ENCODE results near the gene OSBPL1A.

The OSBPL1A gene

GRCh38 chr18:24199372-24199962 is 198.2 kb downstream of the OSBPL1A start:
- Mint-ChIP-seq H3K4me3 (no peak overlapping the region), H3K27ac (no peak overlapping the region), H3K4me1 (ENCODE audit: low read depth) (no peaks in the 10 kb centered on the region), H3K9me3 (no peaks in the 10 kb centered on the region), H3K36me3 (ENCODE audit: low read depth) (no peaks in the 10 kb centered on the region), H3K27me3 (ENCODE audit: low read depth) (peaks cover 10% of the 10 kb centered on the region)
- DNase-seq (ENCODE audit: low spot score): no peak

- Mint-ChIP-seq H3K36me3 (ENCODE audit: low read depth) (no peaks in the 10 kb centered on the region), H3K27ac (no peak overlapping the region), H3K4me3 (no peak overlapping the region), H3K27me3 (ENCODE audit: low read depth) (peaks cover 13% of the 10 kb centered on the region), H3K9me3 (no peaks in the 10 kb centered on the region), H3K4me1 (ENCODE audit: low read depth) (no peaks in the 10 kb centered on the region)
- DNase-seq (ENCODE audit: low spot score): no peak
Measured at GRCh38 chr18:24198461-24198860, 199.2 kb downstream of the OSBPL1A start.

GRCh38 chr18:24197412-24197811 is 200.2 kb downstream of the OSBPL1A start:
- Mint-ChIP-seq H3K36me3 (ENCODE audit: low read depth) (no peaks in the 10 kb centered on the region), H3K27ac (no peak overlapping the region), H3K4me3 (no peak overlapping the region), H3K27me3 (ENCODE audit: low read depth) (peaks cover 12% of the 10 kb centered on the region), H3K9me3 (no peaks in the 10 kb centered on the region), H3K4me1 (ENCODE audit: low read depth) (no peaks in the 10 kb centered on the region)
- no peak for DNase-seq (ENCODE audit: low spot score)

GRCh38 chr18:24196764-24197163 is 200.9 kb downstream of the OSBPL1A start:
- Mint-ChIP-seq H3K27me3 (ENCODE audit: low read depth) (peaks cover 14% of the 10 kb centered on the region), H3K9me3 (no peaks in the 10 kb centered on the region), H3K36me3 (ENCODE audit: low read depth) (no peaks in the 10 kb centered on the region), H3K4me1 (ENCODE audit: low read depth) (no peaks in the 10 kb centered on the region), H3K27ac (no peak overlapping the region), H3K4me3 (no peak overlapping the region)
- no peak for DNase-seq (ENCODE audit: low spot score)

GRCh38 chr18:24195296-24196053 is 202.1 kb downstream of the OSBPL1A start:
- Mint-ChIP-seq H3K27me3 (ENCODE audit: low read depth) (peaks cover 20% of the 10 kb centered on the region), H3K27ac (no peak overlapping the region), H3K36me3 (ENCODE audit: low read depth) (no peaks in the 10 kb centered on the region), H3K9me3 (no peaks in the 10 kb centered on the region), H3K4me1 (ENCODE audit: low read depth) (no peaks in the 10 kb centered on the region), H3K4me3 (no peak overlapping the region)
- no peak for DNase-seq (ENCODE audit: low spot score)

GRCh38 chr18:24190590-24190989 is 207.0 kb downstream of the OSBPL1A start:
- Mint-ChIP-seq H3K9me3 (no peaks in the 10 kb centered on the region), H3K27me3 (ENCODE audit: low read depth) (peaks cover 36% of the 10 kb centered on the region), H3K27ac (no peak overlapping the region), H3K36me3 (ENCODE audit: low read depth) (no peaks in the 10 kb centered on the region), H3K4me1 (ENCODE audit: low read depth) (no peaks in the 10 kb centered on the region), H3K4me3 (no peak overlapping the region)
- no peak for DNase-seq (ENCODE audit: low spot score)

- Mint-ChIP-seq H3K27me3 (ENCODE audit: low read depth) (peaks cover 36% of the 10 kb centered on the region), H3K4me3 (no peak overlapping the region), H3K27ac (no peak overlapping the region), H3K36me3 (ENCODE audit: low read depth) (no peaks in the 10 kb centered on the region), H3K9me3 (no peaks in the 10 kb centered on the region), H3K4me1 (ENCODE audit: low read depth) (no peaks in the 10 kb centered on the region)
- no peak for DNase-seq (ENCODE audit: low spot score)
Measured at GRCh38 chr18:24189664-24190346, 207.8 kb downstream of the OSBPL1A start.

GRCh38 chr18:24189007-24189528 is 208.6 kb downstream of the OSBPL1A start:
- no peak overlapping the region for H3K4me3 Mint-ChIP-seq
- no peak for DNase-seq (ENCODE audit: low spot score)
- H3K27me3 Mint-ChIP-seq (ENCODE audit: low read depth): peaks cover 36% of the 10 kb centered on the region
- H3K9me3 Mint-ChIP-seq: no peaks in the 10 kb centered on the region
- no peaks in the 10 kb centered on the region for H3K36me3 Mint-ChIP-seq (ENCODE audit: low read depth)
- H3K4me1 Mint-ChIP-seq (ENCODE audit: low read depth): no peaks in the 10 kb centered on the region
- H3K27ac Mint-ChIP-seq: no peak overlapping the region

- H3K27me3 Mint-ChIP-seq (ENCODE audit: low read depth): peaks cover 31% of the 10 kb centered on the region
- no peak overlapping the region for H3K27ac Mint-ChIP-seq
- no peak overlapping the region for H3K4me3 Mint-ChIP-seq
- no peaks in the 10 kb centered on the region for H3K36me3 Mint-ChIP-seq (ENCODE audit: low read depth)
- H3K9me3 Mint-ChIP-seq: no peaks in the 10 kb centered on the region
- no peaks in the 10 kb centered on the region for H3K4me1 Mint-ChIP-seq (ENCODE audit: low read depth)
- DNase-seq (ENCODE audit: low spot score): no peak
Measured at GRCh38 chr18:24188120-24188519, 209.5 kb downstream of the OSBPL1A start.

GRCh38 chr18:24187689-24188088 is 209.9 kb downstream of the OSBPL1A start:
- no peaks in the 10 kb centered on the region for H3K36me3 Mint-ChIP-seq (ENCODE audit: low read depth)
- no peak for DNase-seq (ENCODE audit: low spot score)
- no peaks in the 10 kb centered on the region for H3K4me1 Mint-ChIP-seq (ENCODE audit: low read depth)
- no peaks in the 10 kb centered on the region for H3K9me3 Mint-ChIP-seq
- H3K27me3 Mint-ChIP-seq (ENCODE audit: low read depth): peaks cover 28% of the 10 kb centered on the region
- H3K27ac Mint-ChIP-seq: no peak overlapping the region
- no peak overlapping the region for H3K4me3 Mint-ChIP-seq

- Mint-ChIP-seq H3K36me3 (ENCODE audit: low read depth) (no peaks in the 10 kb centered on the region), H3K4me3 (no peak overlapping the region), H3K27me3 (ENCODE audit: low read depth) (peaks cover 23% of the 10 kb centered on the region), H3K4me1 (ENCODE audit: low read depth) (no peaks in the 10 kb centered on the region), H3K9me3 (no peaks in the 10 kb centered on the region), H3K27ac (no peak overlapping the region)
- no peak for DNase-seq (ENCODE audit: low spot score)
Measured at GRCh38 chr18:24187049-24187448, 210.6 kb downstream of the OSBPL1A start.

GRCh38 chr18:24185805-24186204 is 211.8 kb downstream of the OSBPL1A start:
- Mint-ChIP-seq H3K9me3 (no peaks in the 10 kb centered on the region), H3K27ac (no peak overlapping the region), H3K27me3 (ENCODE audit: low read depth) (peaks cover 19% of the 10 kb centered on the region), H3K4me3 (no peak overlapping the region), H3K4me1 (ENCODE audit: low read depth) (no peaks in the 10 kb centered on the region), H3K36me3 (ENCODE audit: low read depth) (no peaks in the 10 kb centered on the region)
- DNase-seq (ENCODE audit: low spot score): no peak

- H3K4me3 Mint-ChIP-seq: no peak overlapping the region
- H3K4me1 Mint-ChIP-seq (ENCODE audit: low read depth): no peaks in the 10 kb centered on the region
- H3K27ac Mint-ChIP-seq: no peak overlapping the region
- H3K9me3 Mint-ChIP-seq: no peaks in the 10 kb centered on the region
- no peaks in the 10 kb centered on the region for H3K36me3 Mint-ChIP-seq (ENCODE audit: low read depth)
- H3K27me3 Mint-ChIP-seq (ENCODE audit: low read depth): peaks cover 3% of the 10 kb centered on the region
- DNase-seq (ENCODE audit: low spot score): no peak
Measured at GRCh38 chr18:24181806-24182205, 215.8 kb downstream of the OSBPL1A start.

GRCh38 chr18:24180048-24180447 is 217.6 kb downstream of the OSBPL1A start:
- no peak overlapping the region for H3K4me3 Mint-ChIP-seq
- H3K27ac Mint-ChIP-seq: no peak overlapping the region
- H3K4me1 Mint-ChIP-seq (ENCODE audit: low read depth): no peaks in the 10 kb centered on the region
- H3K27me3 Mint-ChIP-seq (ENCODE audit: low read depth): peaks cover 5% of the 10 kb centered on the region
- no peaks in the 10 kb centered on the region for H3K9me3 Mint-ChIP-seq
- H3K36me3 Mint-ChIP-seq (ENCODE audit: low read depth): no peaks in the 10 kb centered on the region
- no peak for DNase-seq (ENCODE audit: low spot score)
